H9 (cell line): ENCODE results near the gene FCHO1. TPM values are rescaled to one million over a fixed set of nuclear protein-coding genes. Genes with fewer than 3 reads are reported as not detected.

Experiments
- DNase-seq: peaks from one replicate; pipeline ENCODE4 v3.0.0-alpha.2; 2017
- H2AFZ ChIP-seq: one replicate; pipeline ENCODE4 v1.6.1; 2013; ENCODE audit warnings: mild to moderate bottlenecking, low read length, control low read depth, moderate library complexity
- H2AK5ac ChIP-seq: 2 replicates; pipeline ENCODE4 v1.6.1; 2013; ENCODE audit warnings: low read length, control low read depth, mixed read lengths; ENCODE audit not compliant: insufficient read length
- H2BK120ac ChIP-seq: one replicate; pipeline ENCODE4 v1.6.1; 2013; ENCODE audit warnings: low read depth, mild to moderate bottlenecking, low read length, control low read depth, inconsistent platforms; ENCODE audit not compliant: poor library complexity, severe bottlenecking
- H2BK12ac ChIP-seq: 2 replicates; pipeline ENCODE4 v1.6.1; 2013; ENCODE audit warnings: low read length, control low read depth, mixed read lengths, low read depth; ENCODE audit not compliant: insufficient read length
- H2BK15ac ChIP-seq: 2 replicates; pipeline ENCODE4 v1.6.1; 2013; ENCODE audit warnings: low read depth, low read length, control low read depth
- H2BK20ac ChIP-seq: one replicate; pipeline ENCODE4 v1.6.1; 2013; ENCODE audit warnings: low read depth, mild to moderate bottlenecking, low read length, control low read depth, inconsistent platforms; ENCODE audit not compliant: poor library complexity, severe bottlenecking
- H2BK5ac ChIP-seq: 2 replicates; pipeline ENCODE4 v1.6.1; 2013; ENCODE audit warnings: low read length, control low read depth, mixed read lengths; ENCODE audit not compliant: insufficient read length
- H3K14ac ChIP-seq: 2 replicates; pipeline ENCODE4 v1.6.1; 2013; ENCODE audit warnings: low read length, control low read depth; ENCODE audit not compliant: insufficient read depth
- H3K18ac ChIP-seq: 2 replicates; pipeline ENCODE4 v1.6.1; 2013; ENCODE audit warnings: low read depth, mild to moderate bottlenecking, mixed read lengths, low read length, control low read depth; ENCODE audit not compliant: insufficient read length
- H3K23ac ChIP-seq: 2 replicates; pipeline ENCODE4 v1.6.1; 2013; ENCODE audit warnings: low read length, control low read depth, mixed read lengths, low read depth; ENCODE audit not compliant: insufficient read length
- H3K23me2 ChIP-seq: 2 replicates; pipeline ENCODE4 v1.6.1; 2013; ENCODE audit warnings: low read depth, mild to moderate bottlenecking, mixed read lengths, low read length, control low read depth; ENCODE audit not compliant: insufficient read length, poor library complexity, severe bottlenecking
- H3K27ac ChIP-seq: 2 replicates; pipeline ENCODE4 v1.5.1; 2013; ENCODE audit warnings: low read length, control low read depth, mixed read lengths, low read depth; ENCODE audit not compliant: insufficient read length
- H3K27me3 ChIP-seq: 2 replicates; pipeline ENCODE4 v1.6.1; 2013; ENCODE audit warnings: low read length, control low read depth, inconsistent platforms; ENCODE audit not compliant: insufficient read depth
- H3K4ac ChIP-seq: 2 replicates; pipeline ENCODE4 v1.6.1; 2013; ENCODE audit warnings: low read depth, mild to moderate bottlenecking, control low read depth, inconsistent platforms, low read length, moderate library complexity
- H3K4me1 ChIP-seq: 2 replicates; pipeline ENCODE4 v1.6.1; 2013; ENCODE audit warnings: low read length, control low read depth, inconsistent platforms; ENCODE audit not compliant: insufficient read depth
- H3K4me2 ChIP-seq: 2 replicates; pipeline ENCODE4 v1.6.1; 2013; ENCODE audit warnings: low read length, control low read depth, mixed read lengths; ENCODE audit not compliant: insufficient read length, insufficient read depth
- H3K56ac ChIP-seq: 2 replicates; pipeline ENCODE4 v1.6.1; 2013; ENCODE audit warnings: low read depth, mild to moderate bottlenecking, mixed read lengths, low read length, control low read depth; ENCODE audit not compliant: insufficient read length
- H3K79me1 ChIP-seq: 2 replicates; pipeline ENCODE4 v1.6.1; 2013; ENCODE audit warnings: low read depth, mild to moderate bottlenecking, moderate library complexity, low read length, control low read depth, inconsistent platforms; ENCODE audit not compliant: insufficient read depth, poor library complexity, severe bottlenecking
- H3K79me2 ChIP-seq: 2 replicates; pipeline ENCODE4 v1.6.1; 2013; ENCODE audit warnings: low read length, control low read depth, inconsistent platforms; ENCODE audit not compliant: insufficient read depth
- H3K9ac ChIP-seq: 2 replicates; pipeline ENCODE4 v1.6.1; 2013; ENCODE audit warnings: low read length, control low read depth, mixed read lengths; ENCODE audit not compliant: insufficient read length; ENCODE audit errors: extremely low read depth
- H3K9me3 ChIP-seq: one replicate; pipeline ENCODE4 v1.6.1; 2013; ENCODE audit warnings: low read depth, low read length, inconsistent platforms; ENCODE audit not compliant: control insufficient read depth
- H3T11ph ChIP-seq: one replicate; pipeline ENCODE4 v1.6.1; 2013; ENCODE audit warnings: mild to moderate bottlenecking, low read length, control low read depth, inconsistent platforms
- H4K20me1 ChIP-seq: one replicate; pipeline ENCODE4 v1.6.1; 2013; ENCODE audit not compliant: control insufficient read depth, insufficient read length, insufficient read depth
- H4K5ac ChIP-seq: 2 replicates; pipeline ENCODE4 v1.6.1; 2013; ENCODE audit warnings: low read depth, mild to moderate bottlenecking, mixed read lengths, low read length, control low read depth; ENCODE audit not compliant: insufficient read length
- H4K8ac ChIP-seq: replicated peaks from 2 replicates; pipeline ENCODE4 v1.6.1; 2013; ENCODE audit warnings: low read length, control low read depth, mixed read lengths, low read depth; ENCODE audit not compliant: insufficient read length
- H4K91ac ChIP-seq: 2 replicates; pipeline ENCODE4 v1.6.1; 2013; ENCODE audit warnings: low read depth, mild to moderate bottlenecking, moderate library complexity, mixed read lengths, low read length, control low read depth; ENCODE audit not compliant: insufficient read length
- H3K27ac Mint-ChIP-seq, 3 experiments: 2 replicates in 2 of 3; 3 replicates in 1 of 3; pipeline ENCODE4 v1.8.0; 2020 to 2021; ENCODE audit warnings: mixed read lengths in 3 of 3, mild to moderate bottlenecking in 1 of 3, moderate library complexity in 1 of 3
- H3K27me3 Mint-ChIP-seq: 2 replicates; pipeline ENCODE4 v1.8.0; 2021; ENCODE audit warnings: low read depth, mild to moderate bottlenecking, moderate library complexity, mixed read lengths
- H3K36me3 Mint-ChIP-seq, 3 experiments: 2 replicates in 2 of 3; 3 replicates in 1 of 3; pipeline ENCODE4 v1.8.0; 2020 to 2021; ENCODE audit warnings: low read depth in 3 of 3, mixed read lengths in 3 of 3; ENCODE audit not compliant: insufficient read depth in 1 of 3
- H3K4me1 Mint-ChIP-seq, 2 experiments: 2 replicates each; pipeline ENCODE4 v1.8.0; 2020; ENCODE audit warnings: mixed read lengths in 2 of 2
- H3K4me3 Mint-ChIP-seq, 2 experiments: 2 replicates in 1 of 2; 3 replicates in 1 of 2; pipeline ENCODE4 v1.8.0; 2020 to 2021; ENCODE audit warnings: mild to moderate bottlenecking in 2 of 2, mixed read lengths in 2 of 2, moderate library complexity in 1 of 2
- H3K9me3 Mint-ChIP-seq, 2 experiments: 2 replicates in 1 of 2; 3 replicates in 1 of 2; pipeline ENCODE4 v1.8.0; 2020; ENCODE audit warnings: mild to moderate bottlenecking in 2 of 2, mixed read lengths in 2 of 2, moderate library complexity in 1 of 2
- WGBS: extraction: QIAGEN DNeasy Blood & Tissue Kit; methylation state at CpG from one replicate; pipeline ENCODE4 v1.1.7; 2013; ENCODE audit warnings: missing lambda C conversion rate, low lambda C conversion rate, mixed read lengths; ENCODE audit not compliant: insufficient read length; ENCODE audit errors: extremely low coverage; 5-methylcytosine and 5-hydroxymethylcytosine counted together
- total RNA-seq: library from RNA; stranded (reverse); gene quantifications from 2 replicates; pipeline ENCODE4 v1.2.1, GENCODE V29; 2021
- TF ChIP-seq, protein P1 (sequence below): fragments of 200-600 bp; sonication (generic); conservative IDR thresholded peaks from 3 replicates; pipeline ENCODE4 v1.8.0; 2021; ENCODE audit warnings: antibody characterized with exemption, mild to moderate bottlenecking

Gene FCHO1
- total RNA-seq, 1 experiment from 2014 or later = 13.1 TPM

DNA sequence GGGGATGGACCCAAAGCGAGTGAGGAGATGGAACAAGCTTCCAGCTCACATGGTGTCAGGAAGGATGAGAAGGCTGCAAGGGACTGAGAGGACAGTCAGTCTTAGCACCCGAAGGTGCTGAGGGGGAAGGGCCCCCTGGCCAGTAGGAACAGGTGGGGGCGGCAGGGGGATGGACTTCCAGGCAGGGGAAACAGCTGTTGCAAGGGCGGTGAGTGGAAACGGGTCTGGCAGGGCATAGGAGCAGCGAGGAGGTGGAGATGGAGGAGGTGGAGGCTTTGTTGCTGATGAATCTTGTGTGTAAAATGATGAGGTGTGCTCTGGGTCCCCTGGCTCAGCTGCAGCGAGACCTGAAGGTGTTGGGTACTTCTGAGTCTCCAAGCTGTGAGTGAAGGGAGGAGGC lies 30.8 kb upstream of the FCHO1 start:
- peak overlapping the region; percentile 95 for H3K4me2 ChIP-seq
- peaks cover 7% of the 10 kb centered on the region for H3K4me1 ChIP-seq
- H2BK120ac ChIP-seq = no peak overlapping the region
- H3K79me1 ChIP-seq = peaks cover 14% of the 10 kb centered on the region
- no peak for DNase-seq
- H2AFZ ChIP-seq = no peak overlapping the region
- H3K14ac ChIP-seq = no peak overlapping the region
- no peak overlapping the region for H3T11ph ChIP-seq
- peak overlapping the region; percentile 45 for H3K9ac ChIP-seq
- H4K91ac ChIP-seq = no peak overlapping the region
- no peak overlapping the region for H3K4ac ChIP-seq
- H3K27ac ChIP-seq = no peak overlapping the region
- peak overlapping the region in 2 of 3 experiments; percentile 32 to 93; a peak in 4 of 7 replicates for H3K27ac Mint-ChIP-seq
- H3K9me3 Mint-ChIP-seq = no peaks in the 10 kb centered on the region; a peak in 1 of 5 replicates
- H3K18ac ChIP-seq = no peak overlapping the region
- H3K36me3 Mint-ChIP-seq = peaks cover 22 to 42% (median 36%) of the 10 kb centered on the region in 3 experiments; a peak in 6 of 7 replicates
- peak overlapping the region; percentile 82 to 85 for H3K4me3 Mint-ChIP-seq
- peaks cover 25 to 30% of the 10 kb centered on the region in 2 experiments for H3K4me1 Mint-ChIP-seq
- no peak overlapping the region for H3K23ac ChIP-seq
- H3K56ac ChIP-seq = no peak overlapping the region
- no peaks in the 10 kb centered on the region for H4K20me1 ChIP-seq
- no peak overlapping the region for H2BK5ac ChIP-seq
- H4K5ac ChIP-seq = no peak overlapping the region
- no peak overlapping the region for H4K8ac ChIP-seq
- H2BK15ac ChIP-seq = no peak overlapping the region
- H2BK12ac ChIP-seq = no peak overlapping the region
- H3K27me3 Mint-ChIP-seq = no peaks in the 10 kb centered on the region
- peaks cover 14% of the 10 kb centered on the region; the same call in 1 of the 2 replicates for H3K79me2 ChIP-seq
- no peak overlapping the region for H2BK20ac ChIP-seq
- TF ChIP-seq, protein P1, sequence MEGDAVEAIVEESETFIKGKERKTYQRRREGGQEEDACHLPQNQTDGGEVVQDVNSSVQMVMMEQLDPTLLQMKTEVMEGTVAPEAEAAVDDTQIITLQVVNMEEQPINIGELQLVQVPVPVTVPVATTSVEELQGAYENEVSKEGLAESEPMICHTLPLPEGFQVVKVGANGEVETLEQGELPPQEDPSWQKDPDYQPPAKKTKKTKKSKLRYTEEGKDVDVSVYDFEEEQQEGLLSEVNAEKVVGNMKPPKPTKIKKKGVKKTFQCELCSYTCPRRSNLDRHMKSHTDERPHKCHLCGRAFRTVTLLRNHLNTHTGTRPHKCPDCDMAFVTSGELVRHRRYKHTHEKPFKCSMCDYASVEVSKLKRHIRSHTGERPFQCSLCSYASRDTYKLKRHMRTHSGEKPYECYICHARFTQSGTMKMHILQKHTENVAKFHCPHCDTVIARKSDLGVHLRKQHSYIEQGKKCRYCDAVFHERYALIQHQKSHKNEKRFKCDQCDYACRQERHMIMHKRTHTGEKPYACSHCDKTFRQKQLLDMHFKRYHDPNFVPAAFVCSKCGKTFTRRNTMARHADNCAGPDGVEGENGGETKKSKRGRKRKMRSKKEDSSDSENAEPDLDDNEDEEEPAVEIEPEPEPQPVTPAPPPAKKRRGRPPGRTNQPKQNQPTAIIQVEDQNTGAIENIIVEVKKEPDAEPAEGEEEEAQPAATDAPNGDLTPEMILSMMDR = no peak
- WGBS = no CpG with 5 or more reads among the region's 7 CpGs
- peaks cover 6% of the 10 kb centered on the region for H3K23me2 ChIP-seq
- no peaks in the 10 kb centered on the region for H3K27me3 ChIP-seq
- H3K9me3 ChIP-seq = no peaks in the 10 kb centered on the region
- H2AK5ac ChIP-seq = no peak overlapping the region
